22Rv1 (cell line): ENCODE data around the gene GPA33.

Source experiments
- H3K27ac ChIP-seq: fragments of 450-650 bp; 2 replicates; pipeline ENCODE4 v1.5.1; 2017
- CTCF ChIP-seq: fragments of 450-650 bp; IDR thresholded peaks from 2 replicates; pipeline ENCODE4 v1.5.1; 2017; ENCODE audit warnings: mild to moderate bottlenecking
- ZFX ChIP-seq: fragments of 450-650 bp; IDR thresholded peaks from 2 replicates; pipeline ENCODE4 v1.6.1; 2017; ENCODE audit warnings: antibody characterized with exemption, borderline replicate concordance

Gene GPA33

GRCh38 chr1:167095368-167095767, 5.2 kb upstream of the GPA33 start:
- H3K27ac ChIP-seq: no peak overlapping the region
- no peak for TF ChIP-seq ZFX
- no peak for TF ChIP-seq CTCF

GRCh38 chr1:167094690-167095089, 4.5 kb upstream of the GPA33 start:
- no peak for TF ChIP-seq CTCF
- TF ChIP-seq ZFX: no peak
- no peak overlapping the region for H3K27ac ChIP-seq

- TF ChIP-seq CTCF: no peak
- no peak for TF ChIP-seq ZFX
Measured at GRCh38 chr1:167093846-167094516, 3.8 kb upstream of the GPA33 start, which contains the start of gene STYXL2. Gene STYXL2 (plus strand): TSS chr1:167094075. CDS start chr1:167094850, 775 bp downstream.

GRCh38 chr1:167092653-167093052, 2.5 kb upstream of the GPA33 start:
- TF ChIP-seq CTCF: no peak
- TF ChIP-seq ZFX: no peak
- no peak overlapping the region for H3K27ac ChIP-seq

More at GRCh38 chr1:167093846-167094516, 3.8 kb upstream of the GPA33 start, which contains the start of gene STYXL2:
- no peak within 1 kb of the TSS for H3K27ac ChIP-seq

- no peak overlapping the region for H3K27ac ChIP-seq
- TF ChIP-seq ZFX (no peak), CTCF (no peak)
Measured at GRCh38 chr1:167089939-167090313, 251 bp downstream of the GPA33 start.

- H3K27ac ChIP-seq: no peak overlapping the region
- TF ChIP-seq CTCF (no peak), ZFX (no peak)
Measured at GRCh38 chr1:167088746-167089417, 1.3 kb downstream of the GPA33 start.

- no peak overlapping the region for H3K27ac ChIP-seq
- TF ChIP-seq ZFX: no peak
- no peak for TF ChIP-seq CTCF
Measured at GRCh38 chr1:167086768-167087167, 3.4 kb downstream of the GPA33 start.
